Measurements from ENCODE around the gene GUCY1A1.

DNA sequence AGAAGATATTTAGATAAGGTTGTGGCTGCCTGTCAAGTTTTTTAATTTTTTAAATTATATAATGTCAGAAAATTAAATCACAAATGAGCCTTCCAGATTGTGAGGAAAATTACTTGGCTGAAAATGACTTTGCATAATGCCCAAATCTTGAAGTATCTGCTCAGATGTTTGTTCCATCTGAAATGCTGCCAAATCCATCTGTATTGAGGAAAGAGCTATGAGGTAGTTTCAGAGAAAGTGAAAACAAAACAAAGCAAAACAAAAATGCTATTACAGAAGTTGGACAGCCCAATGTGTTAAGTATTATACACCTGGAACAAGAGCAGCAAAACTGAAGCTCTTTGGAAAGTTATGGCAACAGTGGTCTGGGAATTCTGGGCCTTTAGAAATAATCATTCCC, 68.8 kb downstream of the GUCY1A1 start:
- TF ChIP-seq, protein P1, sequence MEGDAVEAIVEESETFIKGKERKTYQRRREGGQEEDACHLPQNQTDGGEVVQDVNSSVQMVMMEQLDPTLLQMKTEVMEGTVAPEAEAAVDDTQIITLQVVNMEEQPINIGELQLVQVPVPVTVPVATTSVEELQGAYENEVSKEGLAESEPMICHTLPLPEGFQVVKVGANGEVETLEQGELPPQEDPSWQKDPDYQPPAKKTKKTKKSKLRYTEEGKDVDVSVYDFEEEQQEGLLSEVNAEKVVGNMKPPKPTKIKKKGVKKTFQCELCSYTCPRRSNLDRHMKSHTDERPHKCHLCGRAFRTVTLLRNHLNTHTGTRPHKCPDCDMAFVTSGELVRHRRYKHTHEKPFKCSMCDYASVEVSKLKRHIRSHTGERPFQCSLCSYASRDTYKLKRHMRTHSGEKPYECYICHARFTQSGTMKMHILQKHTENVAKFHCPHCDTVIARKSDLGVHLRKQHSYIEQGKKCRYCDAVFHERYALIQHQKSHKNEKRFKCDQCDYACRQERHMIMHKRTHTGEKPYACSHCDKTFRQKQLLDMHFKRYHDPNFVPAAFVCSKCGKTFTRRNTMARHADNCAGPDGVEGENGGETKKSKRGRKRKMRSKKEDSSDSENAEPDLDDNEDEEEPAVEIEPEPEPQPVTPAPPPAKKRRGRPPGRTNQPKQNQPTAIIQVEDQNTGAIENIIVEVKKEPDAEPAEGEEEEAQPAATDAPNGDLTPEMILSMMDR (IDR thresholded peaks at IDR 0.05 in 8 of 11, conservative IDR thresholded peaks at IDR 0.05 in 3 of 11) = no peak
- no peak for TF ChIP-seq POLR2AphosphoS5 (IDR thresholded peaks at IDR 0.05)

All from spleen (tissue), 7 donors.